T47D (cell line): ENCODE results near the gene PLXNA2.
A peak's percentile ranks its signal among the peaks of the same experiment; 100 is the strongest.

Experiments used
- DNase-seq, 2 experiments: peaks; one replicate each; pipeline versions ENCODE4 v3.0.0 to v3.0.0-alpha.2; 2011 to 2012; ENCODE audit warnings: low read depth in 1 of 2, low spot score in 1 of 2
- JUND ChIP-seq: IDR thresholded peaks from 2 replicates; pipeline ENCODE4 v1.6.1; 2012; ENCODE audit warnings: low read depth
- in situ Hi-C: cut with HindIII; loops from 2 replicates; pipeline ENCODE4 v1.10.0; 2016; ENCODE audit warnings: low sequenced_read_pairs, low pct_unique_long_range_greater_than_20kb

Gene PLXNA2

GRCh38 chr1:208171616-208172422 is 72.4 kb downstream of the PLXNA2 start:
- in situ Hi-C loops, result no loop called here
- DNase-seq, result no peak
- no peak for TF ChIP-seq JUND

- TF ChIP-seq JUND, result no peak
- in situ Hi-C loops, result no loop called here
- DNase-seq, result no peak
Observed at GRCh38 chr1:208170252-208170651, 73.9 kb downstream of the PLXNA2 start.

GRCh38 chr1:208169081-208169879 is 74.9 kb downstream of the PLXNA2 start:
- no peak for TF ChIP-seq JUND
- DNase-seq, result no peak
- in situ Hi-C loops, result no loop called here

GRCh38 chr1:208167261-208167869 is 76.8 kb downstream of the PLXNA2 start:
- no peak for DNase-seq
- in situ Hi-C loops, result no loop called here
- TF ChIP-seq JUND, result no peak

GRCh38 chr1:208166340-208167138 is 77.6 kb downstream of the PLXNA2 start:
- no peak for TF ChIP-seq JUND
- in situ Hi-C loops, result no loop called here
- DNase-seq, result peak; percentile 26 to 58

- no peak for DNase-seq
- in situ Hi-C loops, result no loop called here
- TF ChIP-seq JUND, result no peak
Observed at GRCh38 chr1:208165659-208166058, 78.5 kb downstream of the PLXNA2 start.

GRCh38 chr1:208164609-208165008 is 79.6 kb downstream of the PLXNA2 start:
- DNase-seq, result no peak
- no peak for TF ChIP-seq JUND
- in situ Hi-C loops, result no loop called here

GRCh38 chr1:208163539-208163938 is 80.6 kb downstream of the PLXNA2 start:
- in situ Hi-C loops, result no loop called here
- no peak for TF ChIP-seq JUND
- DNase-seq, result no peak

- in situ Hi-C loops, result no loop called here
- no peak for DNase-seq
Observed at GRCh38 chr1:208162903-208163302, 81.3 kb downstream of the PLXNA2 start.

GRCh38 chr1:208161656-208162375 is 82.4 kb downstream of the PLXNA2 start:
- no peak for TF ChIP-seq JUND
- in situ Hi-C loops, result no loop called here
- no peak for DNase-seq

More at GRCh38 chr1:208162903-208163302, 81.3 kb downstream of the PLXNA2 start:
- TF ChIP-seq JUND, result no peak

- in situ Hi-C loops, result no loop called here
- TF ChIP-seq JUND, result no peak
Observed at GRCh38 chr1:208161005-208161404, 83.2 kb downstream of the PLXNA2 start.

More at GRCh38 chr1:208161005-208161404, 83.2 kb downstream of the PLXNA2 start:
- DNase-seq, result no peak
